Astrocyte of the cerebellum (primary cell): ENCODE results near the gene AKAP11.

Experiments
- DNase-seq: peaks from one replicate; pipeline ENCODE4 v3.0.0-alpha.2; 2011; ENCODE audit warnings: low read depth
- H3K4me3 ChIP-seq: 2 replicates; pipeline ENCODE4 v1.5.1; 2011; ENCODE audit warnings: mild to moderate bottlenecking, low read depth, low read length, moderate library complexity
- CTCF ChIP-seq: IDR thresholded peaks from 2 replicates; pipeline ENCODE4 v1.5.1; 2012; ENCODE audit warnings: low read length, low read depth, moderate library complexity, mild to moderate bottlenecking; ENCODE audit errors: missing control alignments
- in situ Hi-C: cut with HindIII; loops from 2 replicates; pipeline ENCODE4 v1.10.0; 2017; ENCODE audit warnings: low sequenced_read_pairs

AKAP11 gene

GRCh38 chr13:42298392-42298791 lies 26.4 kb downstream of the AKAP11 start:
- DNase-seq, result no peak
- no peak overlapping the region for H3K4me3 ChIP-seq
- no peak for TF ChIP-seq CTCF
- in situ Hi-C loops, result no loop called here

GRCh38 chr13:42305503-42305902 lies 33.6 kb downstream of the AKAP11 start:
- TF ChIP-seq CTCF, result no peak
- in situ Hi-C loops, result no loop called here
- DNase-seq, result no peak

GRCh38 chr13:42307461-42307860 lies 35.5 kb downstream of the AKAP11 start:
- TF ChIP-seq CTCF, result no peak
- no peak overlapping the region for H3K4me3 ChIP-seq
- in situ Hi-C loops, result no loop called here
- DNase-seq, result no peak

More at GRCh38 chr13:42305503-42305902, 33.6 kb downstream of the AKAP11 start:
- H3K4me3 ChIP-seq, result no peak overlapping the region

- no peak for TF ChIP-seq CTCF
- H3K4me3 ChIP-seq, result no peak overlapping the region
- no peak for DNase-seq
- in situ Hi-C loops, result no loop called here
Observed at GRCh38 chr13:42312817-42313431, 41.0 kb downstream of the AKAP11 start.

GRCh38 chr13:42318570-42318969 lies 46.6 kb downstream of the AKAP11 start:
- H3K4me3 ChIP-seq, result no peak overlapping the region
- TF ChIP-seq CTCF, result no peak
- in situ Hi-C loops, result no loop called here
- DNase-seq, result no peak

- no peak for DNase-seq
- in situ Hi-C loops, result no loop called here
- TF ChIP-seq CTCF, result no peak
Observed at GRCh38 chr13:42320375-42320787, 48.4 kb downstream of the AKAP11 start.

More at GRCh38 chr13:42320375-42320787, 48.4 kb downstream of the AKAP11 start:
- no peak overlapping the region for H3K4me3 ChIP-seq
